Left ventricle myocardium inferior (tissue), 1 donor: Measurements from ENCODE around the gene RABGGTA. TPM values are rescaled to one million over a fixed set of nuclear protein-coding genes. Genes with fewer than 3 reads are reported as not detected.

Experiments
- DNase-seq: peaks from one replicate; pipeline ENCODE4 v3.0.0-alpha.2; 2020
- H3K27ac ChIP-seq: fragments of 200-600 bp; replicated peaks from 2 replicates; pipeline ENCODE4 v1.8.0; 2021
- H3K27me3 ChIP-seq: fragments of 200-600 bp; 2 replicates; pipeline ENCODE4 v1.8.0; 2021; ENCODE audit warnings: low read depth
- H3K36me3 ChIP-seq: fragments of 200-600 bp; 2 replicates; pipeline ENCODE4 v1.8.0; 2021
- H3K4me1 ChIP-seq: fragments of 200-600 bp; 2 replicates; pipeline ENCODE4 v1.8.0; 2021
- H3K4me3 ChIP-seq: fragments of 200-600 bp; 2 replicates; pipeline ENCODE4 v1.8.0; 2021; ENCODE audit warnings: mild to moderate bottlenecking, moderate library complexity
- H3K9me3 ChIP-seq: fragments of 200-600 bp; replicated peaks from 2 replicates; pipeline ENCODE4 v1.8.0; 2021
- CTCF ChIP-seq: fragments of 200-600 bp; IDR thresholded peaks from 2 replicates; pipeline ENCODE4 v1.8.0; 2021; ENCODE audit warnings: antibody characterized with exemption, mild to moderate bottlenecking, borderline replicate concordance
- intact Hi-C: fragments of 100-400 bp; cut with micrococcal nuclease; formaldehyde crosslinking; loops from one replicate; pipeline ENCODE4 v1.11.0; 2022
- total RNA-seq: library from RNA; stranded (reverse); fragmentation: NEBNext Ultra II Directional; extraction: Animal tissue kit (Norgen Biotek cat#: 25700); gene quantifications from one replicate; pipeline ENCODE4 v1.2.1, GENCODE V29; 2021
- donor health status: DM: no; HTN: yes; CAD: no; lungs with severe emphysema.

Gene RABGGTA
- total RNA-seq, 1 donor from 2014 or later: 22.3 TPM

GRCh38 chr14:24260026-24260779 lies 11.2 kb downstream of the RABGGTA start:
- Histone ChIP-seq H3K27ac (no peak overlapping the region), H3K4me1 (no peaks in the 10 kb centered on the region), H3K27me3 (no peaks in the 10 kb centered on the region), H3K4me3 (no peak overlapping the region), H3K9me3 (no peaks in the 10 kb centered on the region), H3K36me3 (no peaks in the 10 kb centered on the region)
- DNase-seq: no peak
- no peak for TF ChIP-seq CTCF
- intact Hi-C loops: no loop called here

GRCh38 chr14:24259282-24260025 lies 11.9 kb downstream of the RABGGTA start:
- no peaks in the 10 kb centered on the region for H3K27me3 ChIP-seq
- H3K27ac ChIP-seq: no peak overlapping the region
- no peaks in the 10 kb centered on the region for H3K36me3 ChIP-seq
- TF ChIP-seq CTCF: no peak
- no peak overlapping the region for H3K4me3 ChIP-seq
- no peaks in the 10 kb centered on the region for H3K4me1 ChIP-seq
- no peak for DNase-seq
- intact Hi-C loops: no loop called here
- no peaks in the 10 kb centered on the region for H3K9me3 ChIP-seq

- no peak overlapping the region for H3K4me3 ChIP-seq
- TF ChIP-seq CTCF: no peak
- DNase-seq: no peak
- intact Hi-C loops: no loop called here
- H3K27me3 ChIP-seq: no peaks in the 10 kb centered on the region
- H3K9me3 ChIP-seq: no peaks in the 10 kb centered on the region
- no peaks in the 10 kb centered on the region for H3K4me1 ChIP-seq
- no peaks in the 10 kb centered on the region for H3K36me3 ChIP-seq
- H3K27ac ChIP-seq: no peak overlapping the region
Observed at GRCh38 chr14:24258548-24259265, 12.7 kb downstream of the RABGGTA start.

GRCh38 chr14:24258119-24258518 lies 13.3 kb downstream of the RABGGTA start:
- Histone ChIP-seq H3K27me3 (no peaks in the 10 kb centered on the region), H3K36me3 (peaks cover 3% of the 10 kb centered on the region), H3K4me1 (no peaks in the 10 kb centered on the region), H3K4me3 (no peak overlapping the region), H3K27ac (no peak overlapping the region), H3K9me3 (no peaks in the 10 kb centered on the region)
- no peak for TF ChIP-seq CTCF
- intact Hi-C loops: no loop called here
- no peak for DNase-seq

- H3K27ac ChIP-seq: no peak overlapping the region
- no peak for DNase-seq
- H3K4me1 ChIP-seq: no peaks in the 10 kb centered on the region
Observed at GRCh38 chr14:24256960-24257359, 14.4 kb downstream of the RABGGTA start.

More at GRCh38 chr14:24256960-24257359, 14.4 kb downstream of the RABGGTA start:
- no peaks in the 10 kb centered on the region for H3K27me3 ChIP-seq
- no peaks in the 10 kb centered on the region for H3K9me3 ChIP-seq
- TF ChIP-seq CTCF: no peak
- intact Hi-C loops: no loop called here
- peaks cover 3% of the 10 kb centered on the region for H3K36me3 ChIP-seq
- H3K4me3 ChIP-seq: no peak overlapping the region
